H1 (cell line): ENCODE data around the gene RPS6KA5. TPM values are rescaled to one million over a fixed set of nuclear protein-coding genes. Genes with fewer than 3 reads are reported as not detected.

Experiments
- CTCF ChIA-PET: fragments of 300-600 bp; sonication (Branson Sonifier 250); formaldehyde crosslinking; loops from one replicate; lab custom pipeline; 2021; ENCODE audit not compliant: partially characterized antibody; lab: Charles Lee
- POLR2A ChIA-PET: fragments of 300-600 bp; sonication (Branson Sonifier 250); formaldehyde crosslinking; loops from one replicate; lab custom pipeline; 2021; ENCODE audit warnings: inconsistent platforms; ENCODE audit not compliant: partially characterized antibody; lab: Charles Lee
- DNase-seq, 2 experiments: peaks; one replicate each; pipeline versions ENCODE4 v3.0.0 to v3.0.0-alpha.2; 2010 to 2022; ENCODE audit warnings: low spot score in 2 of 2, low read depth in 1 of 2, mixed read lengths in 1 of 2
- FAIRE-seq: peaks from 2 replicates; lab custom pipeline; 2011; peaks lifted over from hg19 to GRCh38; lab: Jason Lieb, UNC
- H2AFZ ChIP-seq: 2 replicates; pipeline ENCODE4 v1.8.1; 2012; ENCODE audit warnings: low read length, inconsistent platforms
- H2AK5ac ChIP-seq: 2 replicates; pipeline ENCODE4 v1.6.1; 2013; ENCODE audit warnings: low read depth, low read length
- H2BK120ac ChIP-seq: replicated peaks from 2 replicates; pipeline ENCODE3; 2013; ENCODE audit warnings: low read depth, low read length, inconsistent platforms
- H2BK12ac ChIP-seq: 2 replicates; pipeline ENCODE4 v1.6.1; 2013; ENCODE audit warnings: low read depth, low read length
- H2BK15ac ChIP-seq: 2 replicates; pipeline ENCODE4 v1.6.1; 2013; ENCODE audit warnings: low read length
- H2BK20ac ChIP-seq: 2 replicates; pipeline ENCODE4 v1.6.1; 2013; ENCODE audit warnings: low read length
- H2BK5ac ChIP-seq: 2 replicates; pipeline ENCODE4 v1.6.1; 2013; ENCODE audit warnings: low read depth, low read length
- H3K14ac ChIP-seq: 2 replicates; pipeline ENCODE4 v1.6.1; 2013; ENCODE audit warnings: inconsistent platforms; ENCODE audit not compliant: insufficient read length
- H3K18ac ChIP-seq: 2 replicates; pipeline ENCODE4 v1.6.1; 2013; ENCODE audit warnings: low read length; ENCODE audit errors: extremely low read depth
- H3K23ac ChIP-seq: 2 replicates; pipeline ENCODE4 v1.6.1; 2013; ENCODE audit warnings: inconsistent platforms; ENCODE audit not compliant: insufficient read length
- H3K23me2 ChIP-seq: 2 replicates; pipeline ENCODE4 v1.6.1; 2013; ENCODE audit warnings: low read depth, low read length
- H3K27ac ChIP-seq: 2 replicates; pipeline ENCODE4 v1.6.1; 2011; ENCODE audit warnings: low read depth, low read length, inconsistent platforms
- H3K27me3 ChIP-seq, 4 experiments: replicated peaks in 1 of 4; 1 replicate in 1 of 4; 2 replicates in 3 of 4; pipeline versions ENCODE4 v1.6.1 to v1.8.1; 2011 to 2013; ENCODE audit warnings: low read length in 3 of 4, mild to moderate bottlenecking in 3 of 4, inconsistent platforms in 2 of 4, mixed read lengths in 2 of 4, moderate library complexity in 1 of 4; ENCODE audit not compliant: control insufficient read depth in 3 of 4, insufficient read depth in 3 of 4; ENCODE audit errors: extremely low read depth in 1 of 4
- H3K36me3 ChIP-seq, 4 experiments: 2 replicates each; pipeline versions ENCODE4 v1.6.1 to v1.8.1; 2011 to 2013; ENCODE audit warnings: mild to moderate bottlenecking in 4 of 4, low read length in 3 of 4, moderate library complexity in 2 of 4, control low read depth in 1 of 4, inconsistent platforms in 1 of 4; ENCODE audit not compliant: insufficient read depth in 4 of 4, control insufficient read depth in 2 of 4
- H3K4ac ChIP-seq: replicated peaks from 2 replicates; pipeline ENCODE3; 2013; ENCODE audit warnings: low read length, low read depth, mixed read lengths, inconsistent platforms; ENCODE audit not compliant: insufficient read length
- H3K4me1 ChIP-seq, 4 experiments: replicated peaks in 1 of 4; 1 replicate in 1 of 4; 2 replicates in 3 of 4; pipeline versions ENCODE4 v1.6.1 to v1.8.1; 2011 to 2013; ENCODE audit warnings: low read length in 3 of 4, inconsistent platforms in 2 of 4, mixed read lengths in 1 of 4; ENCODE audit not compliant: insufficient read depth in 4 of 4, control insufficient read depth in 3 of 4
- H3K4me2 ChIP-seq, 2 experiments: 2 replicates each; pipeline versions ENCODE4 v1.6.1 to v1.8.1; 2011 to 2013; ENCODE audit warnings: low read depth in 2 of 2, low read length in 2 of 2, control low read depth in 1 of 2, inconsistent platforms in 1 of 2, mild to moderate bottlenecking in 1 of 2; ENCODE audit not compliant: insufficient read depth in 1 of 2
- H3K4me3 ChIP-seq, 4 experiments: fragments of 200-600, 300-600 bp in 1 of 4; sonication (generic), shearing (Covaris generic), sonication (Bioruptor Twin) in 1 of 4; 2 replicates each; pipeline versions ENCODE4 v1.5.1 to v1.8.1; 2011 to 2016; ENCODE audit warnings: low read length in 4 of 4, low read depth in 3 of 4, control low read depth in 2 of 4, inconsistent platforms in 2 of 4, mild to moderate bottlenecking in 2 of 4, mixed read lengths in 1 of 4, moderate library complexity in 1 of 4; ENCODE audit not compliant: insufficient read depth in 2 of 4; ENCODE audit errors: extremely low read depth in 1 of 4
- H3K56ac ChIP-seq: replicated peaks from 2 replicates; pipeline ENCODE3; 2013; ENCODE audit warnings: low read depth, mild to moderate bottlenecking, mixed read lengths, low read length, inconsistent platforms; ENCODE audit not compliant: insufficient read length
- H3K79me1 ChIP-seq: 2 replicates; pipeline ENCODE4 v1.6.1; 2013; ENCODE audit warnings: low read depth, low read length, control low read depth
- H3K79me2 ChIP-seq, 2 experiments: 2 replicates each; pipeline versions ENCODE4 v1.6.1 to v1.8.1; 2012 to 2013; ENCODE audit warnings: low read length in 2 of 2, mild to moderate bottlenecking in 2 of 2, inconsistent platforms in 1 of 2; ENCODE audit not compliant: insufficient read depth in 2 of 2, control insufficient read depth in 1 of 2
- H3K9ac ChIP-seq, 4 experiments: replicated peaks in 1 of 4; 1 replicate in 1 of 4; 2 replicates in 3 of 4; pipeline versions ENCODE4 v1.6.1 to v1.8.1; 2011 to 2013; ENCODE audit warnings: low read depth in 3 of 4, low read length in 3 of 4, control low read depth in 2 of 4, mild to moderate bottlenecking in 2 of 4, moderate library complexity in 2 of 4, inconsistent platforms in 1 of 4; ENCODE audit errors: extremely low read depth in 1 of 4
- H3K9me3 ChIP-seq, 2 experiments: 2 replicates each; pipeline versions ENCODE4 v1.6.1 to v1.8.1; 2012 to 2013; ENCODE audit warnings: mild to moderate bottlenecking in 2 of 2, moderate library complexity in 2 of 2, control low read depth in 1 of 2, inconsistent platforms in 1 of 2, low read depth in 1 of 2, low read length in 1 of 2, mixed read lengths in 1 of 2; ENCODE audit not compliant: insufficient read depth in 2 of 2
- H4K20me1 ChIP-seq, 2 experiments: replicated peaks in 1 of 2; 2 replicates each; pipeline versions ENCODE3 to v1.8.1; 2011 to 2013; ENCODE audit warnings: inconsistent platforms in 2 of 2, low read length in 2 of 2, mild to moderate bottlenecking in 1 of 2; ENCODE audit not compliant: insufficient read depth in 2 of 2, control insufficient read depth in 1 of 2
- H4K5ac ChIP-seq: 2 replicates; pipeline ENCODE4 v1.6.1; 2013; ENCODE audit warnings: low read length, low read depth, mixed read lengths, inconsistent platforms; ENCODE audit not compliant: insufficient read length
- H4K8ac ChIP-seq: 2 replicates; pipeline ENCODE4 v1.8.0; 2013; ENCODE audit warnings: mild to moderate bottlenecking, moderate library complexity, low read length, inconsistent platforms; ENCODE audit not compliant: insufficient read depth; ENCODE audit errors: extremely low read depth
- H4K91ac ChIP-seq: replicated peaks from 2 replicates; pipeline ENCODE3; 2013; ENCODE audit warnings: low read length, mixed read lengths, inconsistent platforms; ENCODE audit not compliant: insufficient read length
- RBBP5 ChIP-seq: IDR thresholded peaks from 2 replicates; pipeline ENCODE4 v1.7.1; 2012; ENCODE audit warnings: low read depth, mild to moderate bottlenecking, inconsistent platforms, low read length, moderate library complexity, borderline replicate concordance
- SRF ChIP-seq: IDR thresholded peaks from 2 replicates; pipeline ENCODE4 v1.6.1; 2011; ENCODE audit warnings: mild to moderate bottlenecking, low read depth, low read length, moderate library complexity
- TBP ChIP-seq: IDR thresholded peaks from 2 replicates; pipeline ENCODE4 v1.6.1; 2011; ENCODE audit warnings: low read depth, low read length, improper control_type of control experiment
- WGBS, 2 experiments: shearing (Covaris generic) in 1 of 2; methylation state at CpG; one replicate each; pipeline versions ENCODE4 v1.1.6 to v1.1.7; 2013 to 2015; ENCODE audit warnings: low lambda C conversion rate in 2 of 2, mixed read lengths in 2 of 2, inconsistent platforms in 1 of 2, low coverage in 1 of 2, missing lambda C conversion rate in 1 of 2; ENCODE audit not compliant: insufficient replicate concordance in 2 of 2, insufficient coverage in 1 of 2, insufficient read length in 1 of 2; ENCODE audit errors: extremely low coverage in 1 of 2, missing lambda C conversion rate in 1 of 2; 5-methylcytosine and 5-hydroxymethylcytosine counted together
- polyA plus RNA-seq, 7 experiments: library from polyadenylated mRNA; depleted of rRNA in 3 of 7; stranded (reverse) in 5 of 7; unstranded in 2 of 7; fragments of >200 nt in 5 of 7; fragments of 200-250 nt in 2 of 7; gene quantifications; 1 replicate in 5 of 7; 2 replicates in 1 of 7; 4 replicates in 1 of 7; pipeline versions ENCODE4 v1.2.1 to v1.2.3, GENCODE V29; 2011 to 2013; ENCODE audit warnings: missing spikeins in 2 of 7, mixed read lengths in 2 of 7
- total RNA-seq: library from RNA; stranded (reverse); fragmentation: NEBNext Ultra II Directional; extraction: Animal tissue kit (Norgen Biotek cat#: 25700); gene quantifications from 2 replicates; pipeline ENCODE4 v1.2.1, GENCODE V29; 2021
- TF ChIP-seq, protein P1 (sequence below): IDR thresholded peaks from 2 replicates; pipeline ENCODE4 v1.6.1; 2012; ENCODE audit warnings: inconsistent platforms

RPS6KA5 gene
- total and polyA plus RNA-seq, 2 of the 8 experiments (the other 6 are each of a cell fraction or from before 2014, with no cell fraction given), result 0.85 to 3.1 TPM

DNA sequence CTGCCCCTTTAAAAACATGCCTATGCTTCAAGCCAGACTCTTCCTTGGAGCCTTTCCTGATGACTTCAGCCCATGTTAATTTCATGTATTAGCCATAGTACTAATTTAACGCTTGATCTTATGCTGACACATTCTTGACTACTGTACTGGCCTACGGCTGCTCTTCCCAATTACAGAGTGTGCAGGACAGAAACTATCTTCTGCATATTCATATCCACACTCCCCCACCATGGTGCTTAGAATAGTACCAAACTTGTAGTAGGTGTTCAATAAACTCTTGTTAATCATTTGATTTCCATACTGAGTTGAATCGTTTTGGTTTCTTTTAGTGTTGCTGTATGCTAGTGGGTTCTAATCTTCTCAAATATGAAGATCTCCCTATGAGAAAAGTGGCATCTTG is 31.6 kb upstream of the RPS6KA5 start:
- no peak overlapping the region for H3K4me3 ChIP-seq
- H3K4me2 ChIP-seq, result no peak overlapping the region
- no peaks in the 10 kb centered on the region for H3K36me3 ChIP-seq
- H3K27me3 ChIP-seq, result no peaks in the 10 kb centered on the region
- POLR2A ChIA-PET, result no interaction called here
- H2AFZ ChIP-seq, result no peak overlapping the region
- no peak for TF ChIP-seq SRF
- no peak for TF ChIP-seq TBP
- TF ChIP-seq, protein P1, sequence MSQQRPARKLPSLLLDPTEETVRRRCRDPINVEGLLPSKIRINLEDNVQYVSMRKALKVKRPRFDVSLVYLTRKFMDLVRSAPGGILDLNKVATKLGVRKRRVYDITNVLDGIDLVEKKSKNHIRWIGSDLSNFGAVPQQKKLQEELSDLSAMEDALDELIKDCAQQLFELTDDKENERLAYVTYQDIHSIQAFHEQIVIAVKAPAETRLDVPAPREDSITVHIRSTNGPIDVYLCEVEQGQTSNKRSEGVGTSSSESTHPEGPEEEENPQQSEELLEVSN, result no peak
- TF ChIP-seq RBBP5, result no peak
- no peak for FAIRE-seq
- no peak overlapping the region for H2AK5ac ChIP-seq
- WGBS, 2 experiments, result 87% methylated on average over 3 of the region's 3 CpGs; no CpG with 5 or more reads in 1 of the 2 experiments
- H2BK120ac ChIP-seq, result no peak overlapping the region
- H3K23me2 ChIP-seq, result no peaks in the 10 kb centered on the region
- no peaks in the 10 kb centered on the region for H3K79me2 ChIP-seq
- no peak overlapping the region for H4K5ac ChIP-seq
- H4K20me1 ChIP-seq, result no peaks in the 10 kb centered on the region
- no peak overlapping the region for H2BK15ac ChIP-seq
- H4K8ac ChIP-seq, result no peak overlapping the region
- no peaks in the 10 kb centered on the region for H3K4me1 ChIP-seq
- DNase-seq, result no peak
- no peak overlapping the region for H3K56ac ChIP-seq
- no peak overlapping the region for H2BK20ac ChIP-seq
- no peak overlapping the region for H4K91ac ChIP-seq
- no peak overlapping the region for H2BK5ac ChIP-seq
- H3K79me1 ChIP-seq, result no peaks in the 10 kb centered on the region
- H3K14ac ChIP-seq, result no peak overlapping the region
- CTCF ChIA-PET, result interaction anchor here (0.8 kb wide), 1 partner anchor 11 kb away, joined by 3 read pairs; no protein-coding TSS in a partner anchor
- no peak overlapping the region for H3K18ac ChIP-seq
- H3K9me3 ChIP-seq, result no peaks in the 10 kb centered on the region
- no peak overlapping the region for H3K9ac ChIP-seq
- H3K23ac ChIP-seq, result no peak overlapping the region
- no peak overlapping the region for H2BK12ac ChIP-seq
- H3K27ac ChIP-seq, result no peak overlapping the region
- no peak overlapping the region for H3K4ac ChIP-seq
